GM19395 (cell line): ENCODE results near the gene PDX1.
A peak's percentile ranks its signal among the peaks of the same experiment; 100 is the strongest.

Experiments
- ATAC-seq: cut with Tn5 transposase; IDR thresholded peaks from one replicate; pipeline ENCODE4 v1.9.1; 2021; ENCODE audit warnings: mild to moderate bottlenecking, moderate library complexity; ENCODE audit not compliant: unreplicated experiment

PDX1 gene

DNA sequence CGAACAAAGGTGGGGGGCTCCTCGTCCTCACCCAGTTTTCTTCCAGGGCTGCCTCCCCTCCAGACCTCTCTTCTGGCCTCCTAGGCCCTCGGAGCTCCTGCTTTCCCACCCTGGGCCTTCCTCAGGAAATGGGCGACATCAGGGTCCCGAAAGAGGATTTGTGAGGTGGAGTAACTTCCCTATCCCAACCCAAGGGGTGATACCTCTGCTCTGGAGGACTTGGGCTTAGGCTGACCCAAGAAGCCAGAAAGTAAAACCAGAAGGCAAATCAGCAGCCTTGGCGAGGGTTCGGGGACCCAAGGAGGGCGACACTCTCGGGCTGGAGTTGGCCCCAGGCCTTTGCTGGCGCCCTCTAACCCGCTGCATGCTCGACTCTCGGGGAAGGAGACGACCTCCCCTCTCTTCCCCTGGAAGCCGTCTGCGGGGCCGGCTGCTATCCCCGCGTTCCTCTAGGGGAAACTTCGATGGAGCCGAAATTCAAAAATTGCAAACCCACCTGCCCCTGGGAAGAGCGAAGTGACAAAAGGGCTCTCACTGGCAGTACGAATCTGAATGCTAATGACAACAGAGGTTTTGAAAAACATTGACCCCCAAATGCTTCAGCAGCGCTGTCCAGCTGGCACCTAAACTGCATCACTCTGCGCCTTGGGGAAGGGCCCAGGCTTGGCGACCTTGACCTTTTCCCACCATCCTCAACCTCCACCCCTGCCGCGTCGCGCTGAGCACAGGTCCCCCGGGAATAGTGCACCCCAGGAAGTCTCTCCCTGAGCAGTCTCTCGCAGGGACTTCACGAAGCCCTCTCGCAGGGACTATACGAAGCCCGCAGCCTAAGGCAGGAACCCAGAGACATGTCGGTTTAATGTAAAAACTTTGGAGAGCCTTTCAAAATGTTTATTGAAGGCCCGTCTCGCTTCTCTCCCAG, 2.4 kb downstream of the PDX1 start:
- ATAC-seq, result no peak

DNA sequence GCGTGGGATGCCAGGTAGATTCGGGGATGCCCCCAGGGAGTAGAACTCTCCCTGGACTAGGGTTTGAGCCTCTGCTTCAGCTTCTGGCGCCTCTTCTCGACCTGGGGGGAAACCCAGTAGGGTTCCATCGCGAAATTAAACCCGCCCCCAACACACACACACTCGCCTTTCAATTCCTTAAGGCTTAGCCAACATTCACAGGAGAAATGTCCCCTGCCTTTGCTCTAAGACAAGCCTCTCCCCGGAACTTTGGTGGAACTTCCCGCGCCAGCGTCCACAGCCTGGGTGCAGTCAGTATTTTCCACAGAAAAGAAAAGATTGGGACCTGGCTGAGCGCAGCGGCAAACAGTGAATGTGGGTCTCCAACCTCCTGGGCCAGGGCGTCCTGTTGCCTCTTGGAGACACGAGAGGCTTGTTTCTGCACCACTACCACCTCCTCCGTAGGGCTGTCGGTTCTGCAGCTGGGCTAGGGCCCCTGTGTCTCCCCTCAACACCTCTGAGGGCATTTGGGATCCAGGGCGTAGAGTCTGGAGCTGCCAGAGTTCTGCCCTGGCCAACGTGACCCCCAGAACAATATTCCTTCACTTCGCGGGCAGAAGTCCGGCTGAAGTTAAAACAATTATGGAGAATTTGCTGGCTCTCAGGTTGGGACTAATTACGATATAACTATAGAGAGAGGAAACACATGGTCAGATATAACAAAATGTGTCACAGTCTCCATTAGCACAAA, 3.2 kb downstream of the PDX1 start:
- ATAC-seq, result no peak

DNA sequence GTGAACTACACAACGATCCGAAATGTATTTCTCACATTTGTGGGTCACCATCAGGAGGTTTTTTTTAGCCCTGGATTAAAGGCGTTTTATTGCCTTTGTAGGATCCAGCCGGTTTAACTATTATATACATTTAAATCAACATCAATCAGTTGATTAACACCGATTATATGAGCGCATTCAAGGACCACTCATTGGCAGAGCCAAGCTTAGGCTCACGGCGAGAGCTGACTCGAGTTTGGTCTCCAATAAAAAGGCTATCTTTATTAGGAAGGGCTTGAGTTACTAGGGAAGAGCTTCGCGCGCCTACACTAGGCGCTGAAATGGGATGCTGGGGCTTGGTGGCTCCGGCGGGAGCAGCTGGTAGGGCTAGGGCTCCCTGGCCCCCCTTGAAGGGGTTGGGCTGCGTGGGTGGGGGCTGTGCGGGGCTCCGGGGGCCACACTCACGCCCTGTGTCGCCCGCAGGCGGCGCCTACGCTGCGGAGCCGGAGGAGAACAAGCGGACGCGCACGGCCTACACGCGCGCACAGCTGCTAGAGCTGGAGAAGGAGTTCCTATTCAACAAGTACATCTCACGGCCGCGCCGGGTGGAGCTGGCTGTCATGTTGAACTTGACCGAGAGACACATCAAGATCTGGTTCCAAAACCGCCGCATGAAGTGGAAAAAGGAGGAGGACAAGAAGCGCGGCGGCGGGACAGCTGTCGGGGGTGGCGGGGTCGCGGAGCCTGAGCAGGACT, 4.2 kb downstream of the PDX1 start:
- no peak for ATAC-seq

- no peak for ATAC-seq
Measured at GRCh38 chr13:27924529-27925141, 4.8 kb downstream of the PDX1 start.

- no peak for ATAC-seq
Measured at GRCh38 chr13:27925220-27925991, 5.6 kb downstream of the PDX1 start.

DNA sequence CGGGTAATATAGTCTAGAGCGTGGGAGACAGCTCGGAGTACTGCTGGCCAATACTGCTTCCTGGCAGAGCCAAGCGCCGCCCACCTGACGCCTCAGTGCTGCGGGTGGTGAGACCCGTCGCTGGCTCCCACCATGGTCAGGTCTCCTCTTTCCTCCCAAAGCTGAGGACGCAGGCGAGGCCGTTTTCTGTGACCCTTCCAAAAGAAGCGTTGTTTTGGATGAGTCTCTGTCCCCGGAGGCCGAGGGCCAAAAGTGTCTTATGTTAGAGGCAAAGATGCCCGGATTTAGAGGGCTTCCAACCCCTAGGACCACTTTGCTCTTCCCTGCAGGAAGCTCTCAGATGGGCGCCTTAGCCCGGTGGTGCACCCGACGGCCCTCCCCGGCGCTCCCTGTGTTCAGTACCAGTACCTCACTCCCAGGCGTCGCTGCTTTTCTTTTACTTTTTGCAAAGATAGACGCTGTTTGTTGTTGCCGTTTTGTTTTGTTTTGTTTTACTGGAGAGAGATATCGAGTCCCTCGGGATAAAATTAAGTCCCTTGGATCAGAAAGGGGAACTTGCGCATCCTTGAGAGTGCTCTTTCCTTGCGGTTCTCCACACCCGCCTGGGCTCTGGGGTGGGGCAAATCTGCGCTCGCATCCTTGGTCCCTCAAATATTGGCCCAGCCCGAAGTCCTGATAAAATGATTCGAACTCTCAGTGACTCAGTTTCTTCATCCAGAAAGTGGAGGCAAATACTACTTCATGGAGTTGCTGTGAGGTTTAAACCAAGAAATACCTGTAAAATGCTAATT, 7.0 kb downstream of the PDX1 start:
- ATAC-seq, result no peak

- no peak for ATAC-seq
Measured at GRCh38 chr13:27927444-27928352, 7.9 kb downstream of the PDX1 start.

GRCh38 chr13:27928353-27928804, 8.6 kb downstream of the PDX1 start:
- ATAC-seq, result no peak

GRCh38 chr13:27928805-27929753, 9.3 kb downstream of the PDX1 start:
- ATAC-seq, result no peak

DNA sequence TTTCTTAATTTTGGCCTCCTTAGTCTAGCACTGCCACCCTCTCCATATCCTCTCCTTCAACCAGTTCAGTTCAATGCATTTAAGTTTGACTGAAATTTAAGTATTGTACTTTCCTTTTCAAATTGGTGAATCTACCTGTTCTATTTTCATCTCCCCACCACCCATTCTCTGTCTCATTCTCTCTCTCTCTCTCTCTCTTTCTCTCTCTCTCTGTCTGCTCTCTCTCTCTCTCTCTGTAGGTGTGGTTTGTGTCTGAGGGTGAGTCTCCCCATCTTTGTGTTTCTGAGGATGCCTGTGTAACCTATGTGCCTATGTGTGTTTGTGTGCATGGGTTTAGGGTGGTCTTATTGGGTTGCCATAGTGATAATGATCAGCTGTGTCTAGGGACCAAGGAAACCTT, 10.1 kb downstream of the PDX1 start:
- no peak for ATAC-seq

DNA sequence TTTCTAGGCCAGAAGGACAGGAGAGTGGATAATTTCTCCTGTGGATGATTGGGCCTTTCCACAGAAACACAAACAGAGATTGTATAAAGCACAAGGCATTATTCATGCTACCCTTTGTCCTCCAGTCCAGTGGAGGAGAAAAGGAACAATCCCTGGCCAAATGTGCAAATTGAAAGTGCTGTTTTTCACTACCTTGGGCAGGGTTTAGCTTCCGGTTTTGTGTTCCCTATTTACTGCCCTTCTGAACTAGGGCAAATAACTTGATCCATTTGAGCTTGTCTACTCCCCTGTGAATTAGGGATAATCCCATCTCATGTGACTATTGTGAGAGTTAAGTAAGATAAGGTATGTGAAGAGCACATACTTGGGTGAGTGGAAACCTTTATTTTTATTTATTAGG, 13.3 kb downstream of the PDX1 start:
- no peak for ATAC-seq

DNA sequence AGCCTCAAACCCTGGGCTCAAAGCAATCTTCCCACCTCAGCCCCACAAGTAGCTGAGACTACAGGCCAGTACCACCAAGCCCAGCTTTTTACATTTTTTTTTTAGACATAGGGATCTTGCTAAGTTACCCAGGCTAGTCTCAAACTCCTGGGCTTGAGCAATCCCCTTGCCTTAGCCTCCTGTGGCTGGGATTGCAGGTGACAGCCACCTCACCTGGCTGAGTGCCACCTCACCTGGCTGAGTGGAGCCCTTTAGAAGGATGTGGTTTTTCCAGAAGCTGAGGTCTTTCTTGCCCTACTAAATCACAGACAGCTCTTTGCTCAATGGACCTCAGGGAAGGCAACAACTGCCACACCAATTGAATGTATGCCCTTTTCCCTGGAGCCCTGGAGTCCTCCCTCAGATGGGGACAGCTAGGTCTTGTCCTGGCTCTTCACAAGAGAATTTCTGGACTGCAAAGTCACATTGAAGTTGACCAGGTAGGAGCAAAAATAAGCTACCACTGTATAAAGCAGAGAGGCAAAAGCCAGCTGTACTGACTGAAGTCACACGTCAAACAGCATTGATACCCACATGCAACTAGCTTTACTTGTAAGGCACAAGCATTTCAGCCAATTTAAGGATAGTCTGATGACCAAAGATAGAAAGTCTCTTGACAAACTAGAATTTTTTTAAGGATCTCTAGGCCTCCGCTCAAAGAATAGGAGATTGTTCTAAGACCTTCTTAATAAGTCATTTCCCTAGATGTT, 14.0 kb downstream of the PDX1 start:
- no peak for ATAC-seq

DNA sequence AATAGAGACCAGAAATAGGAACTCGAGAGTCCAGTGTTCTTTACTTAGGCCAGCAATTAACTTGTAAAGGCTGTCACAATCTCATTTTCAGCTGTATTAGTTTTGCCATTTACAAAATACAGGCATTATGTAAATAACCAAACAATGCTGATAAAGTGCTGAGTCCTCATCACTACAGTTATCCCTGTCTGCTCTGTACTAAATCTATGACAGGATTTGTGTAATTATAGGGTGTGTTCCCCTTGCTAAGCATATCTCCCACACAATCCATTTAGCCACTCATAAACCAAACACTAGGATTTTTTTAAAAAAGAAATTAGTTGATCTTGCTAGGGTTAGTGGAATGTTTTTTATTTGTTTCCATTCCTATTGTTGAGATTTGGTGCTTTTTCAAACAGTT, 23.2 kb downstream of the PDX1 start:
- ATAC-seq, result no peak

- ATAC-seq, result no peak
Measured at GRCh38 chr13:27952876-27953675, 33.3 kb downstream of the PDX1 start.

- peak; percentile 92 for ATAC-seq
Measured at GRCh38 chr13:27953676-27954405, 34.0 kb downstream of the PDX1 start.
